Measurements from ENCODE around the gene SMC3. TPM values are rescaled to one million over a fixed set of nuclear protein-coding genes. Genes with fewer than 3 reads are reported as not detected.
A peak's percentile ranks its signal among the peaks of the same experiment; 100 is the strongest.
"Not testable (repeated sequence)": the region's sequence is repeated elsewhere in the genome, so short reads cannot be mapped to it uniquely, and the experiment has no call there.

Gene SMC3
- polyA plus RNA-seq, 4 donors: 19.2 to 82.4 (median 22.2) TPM

DNA sequence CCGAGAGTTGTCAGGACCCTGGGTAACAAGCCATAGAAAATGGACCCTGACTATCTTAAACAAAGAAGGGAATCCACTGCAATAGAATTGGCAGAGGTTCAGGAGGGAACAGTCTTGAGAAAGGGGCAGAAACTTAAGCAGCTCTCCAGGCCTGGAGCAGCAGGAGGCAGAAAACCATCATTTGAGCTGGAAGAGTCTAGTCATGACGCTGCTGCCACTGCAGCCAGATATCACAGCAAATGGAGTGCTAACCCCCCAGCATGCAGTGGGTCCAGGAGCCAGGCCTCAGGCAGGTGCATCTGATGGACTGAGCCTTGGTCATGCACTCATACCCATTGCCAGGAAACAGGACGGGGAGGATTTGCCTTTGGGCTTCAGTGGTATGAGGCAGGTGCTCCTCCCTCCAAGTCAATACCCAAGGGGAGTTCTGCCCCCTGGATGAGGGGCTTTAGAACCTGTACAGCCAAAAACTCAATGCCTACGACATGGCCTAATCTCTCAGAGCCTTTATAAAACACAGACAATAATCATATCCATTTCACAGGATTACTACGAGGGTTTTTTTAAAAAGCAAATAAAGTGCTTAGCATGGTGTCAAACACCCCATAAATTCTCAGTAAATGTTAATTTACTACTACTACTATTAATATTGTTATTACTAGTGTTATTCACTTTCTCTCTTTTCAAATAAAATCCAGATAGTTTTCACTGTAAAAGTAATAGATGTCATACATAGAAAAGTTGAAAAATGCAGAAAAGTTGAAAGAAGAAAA lies 39.1 kb upstream of the SMC3 start:
- peaks cover 6 to 22% (median 6%) of the 10 kb centered on the region in 3 donors for H3K4me1 ChIP-seq (ENCODE audit: control insufficient read depth in 3 of 3, insufficient read depth in 2 of 3, low read depth in 1 of 3, low read length in 2 of 3)
- H3K27ac ChIP-seq (ENCODE audit: low read depth in 1 of 3, low read length in 2 of 3): no peak overlapping the region
- FAIRE-seq (no peak), DNase-seq (no peak)
- no peaks in the 10 kb centered on the region for H3K9me3 ChIP-seq (ENCODE audit: control insufficient read depth in 2 of 2, insufficient read depth in 1 of 2, low read depth in 1 of 2, low read length in 1 of 2)
- WGBS, 3 donors: 76 to 82% (median 81%) methylated on average over 5 of the region's 5 CpGs
- peaks cover 0 to 6% (median 4%) of the 10 kb centered on the region in 3 donors for H3K27me3 ChIP-seq (ENCODE audit: control insufficient read depth in 3 of 3, insufficient read depth in 3 of 3, low read length in 3 of 3)
- no peak overlapping the region for H3K4me3 ChIP-seq (ENCODE audit: low read depth in 1 of 3, low read length in 3 of 3)
- no peaks in the 10 kb centered on the region for H3K36me3 ChIP-seq (ENCODE audit: control insufficient read depth in 3 of 3, insufficient read depth in 2 of 3, low read depth in 1 of 3, low read length in 3 of 3)

GRCh38 chr10:110528997-110529524 lies 38.4 kb upstream of the SMC3 start:
- 84 to 93% (median 90%) methylated on average over 8 of the region's 8 CpGs for WGBS, 3 donors
- FAIRE-seq; H3K4me3 ChIP-seq (ENCODE audit: low read depth in 1 of 3, low read length in 3 of 3); H3K27ac ChIP-seq (ENCODE audit: low read depth in 1 of 3, low read length in 2 of 3); DNase-seq; H3K27me3 ChIP-seq (ENCODE audit: control insufficient read depth in 3 of 3, insufficient read depth in 3 of 3, low read length in 3 of 3); H3K9me3 ChIP-seq (ENCODE audit: control insufficient read depth in 2 of 2, insufficient read depth in 1 of 2, low read depth in 1 of 2, low read length in 1 of 2); H3K36me3 ChIP-seq (ENCODE audit: control insufficient read depth in 3 of 3, insufficient read depth in 2 of 3, low read depth in 1 of 3, low read length in 3 of 3): not testable (repeated sequence)
- peaks cover 4 to 18% (median 6%) of the 10 kb centered on the region in 3 donors for H3K4me1 ChIP-seq (ENCODE audit: control insufficient read depth in 3 of 3, insufficient read depth in 2 of 3, low read depth in 1 of 3, low read length in 2 of 3)

DNA sequence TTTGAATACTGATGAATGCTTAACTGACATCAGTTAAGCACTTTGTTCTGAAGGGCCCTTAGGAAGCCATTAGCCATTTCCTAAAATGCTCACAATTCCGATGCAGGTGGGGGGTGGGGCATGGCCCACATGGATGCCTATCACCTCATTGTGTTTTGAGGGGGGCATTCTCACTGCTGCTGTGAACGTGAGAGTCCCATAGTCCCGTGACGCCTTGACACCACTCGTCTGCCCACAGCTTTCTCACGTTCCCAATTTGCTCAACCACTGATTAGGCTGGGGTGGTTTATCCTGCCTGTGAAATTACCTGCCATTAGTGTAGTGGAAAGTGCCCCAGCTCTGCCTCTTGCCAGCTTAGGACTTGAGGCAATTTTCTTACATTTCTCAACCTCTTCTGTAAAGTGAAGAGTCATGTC lies 37.9 kb upstream of the SMC3 start:
- no peaks in the 10 kb centered on the region for H3K9me3 ChIP-seq (ENCODE audit: control insufficient read depth in 2 of 2, insufficient read depth in 1 of 2, low read depth in 1 of 2, low read length in 1 of 2)
- no peak for FAIRE-seq
- H3K4me3 ChIP-seq (ENCODE audit: low read depth in 1 of 3, low read length in 3 of 3): no peak overlapping the region
- 57 to 68% (median 59%) methylated on average over 6 of the region's 6 CpGs for WGBS, 3 donors
- H3K4me1 ChIP-seq (ENCODE audit: control insufficient read depth in 3 of 3, insufficient read depth in 2 of 3, low read depth in 1 of 3, low read length in 2 of 3): peaks cover 4 to 18% (median 6%) of the 10 kb centered on the region in 3 donors
- DNase-seq: no peak
- H3K27ac ChIP-seq (ENCODE audit: low read depth in 1 of 3, low read length in 2 of 3): no peak overlapping the region
- H3K36me3 ChIP-seq (ENCODE audit: control insufficient read depth in 3 of 3, insufficient read depth in 2 of 3, low read depth in 1 of 3, low read length in 3 of 3): no peaks in the 10 kb centered on the region
- H3K27me3 ChIP-seq (ENCODE audit: control insufficient read depth in 3 of 3, insufficient read depth in 3 of 3, low read length in 3 of 3): peaks cover 0 to 6% (median 4%) of the 10 kb centered on the region in 3 donors

- Histone ChIP-seq H3K4me1 (ENCODE audit: control insufficient read depth in 3 of 3, insufficient read depth in 2 of 3, low read depth in 1 of 3, low read length in 2 of 3) (peaks cover 4 to 13% (median 5%) of the 10 kb centered on the region in 3 donors), H3K27ac (ENCODE audit: low read depth in 1 of 3, low read length in 2 of 3) (no peak overlapping the region), H3K9me3 (ENCODE audit: control insufficient read depth in 2 of 2, insufficient read depth in 1 of 2, low read depth in 1 of 2, low read length in 1 of 2) (no peaks in the 10 kb centered on the region), H3K36me3 (ENCODE audit: control insufficient read depth in 3 of 3, insufficient read depth in 2 of 3, low read depth in 1 of 3, low read length in 3 of 3) (no peaks in the 10 kb centered on the region), H3K4me3 (ENCODE audit: low read depth in 1 of 3, low read length in 3 of 3) (peak overlapping the region in 1 of 3 donors; percentile 0), H3K27me3 (ENCODE audit: control insufficient read depth in 3 of 3, insufficient read depth in 3 of 3, low read length in 3 of 3) (peaks cover 0 to 6% (median 4%) of the 10 kb centered on the region in 3 donors)
- 12 to 19% (median 15%) methylated on average over 35 of the region's 35 CpGs for WGBS, 3 donors
- FAIRE-seq: no peak
- DNase-seq: peak; percentile 33 to 71
Observed at GRCh38 chr10:110530131-110530831, 37.2 kb upstream of the SMC3 start.

GRCh38 chr10:110531687-110532086 lies 35.8 kb upstream of the SMC3 start:
- Histone ChIP-seq H3K36me3 (ENCODE audit: control insufficient read depth in 3 of 3, insufficient read depth in 2 of 3, low read depth in 1 of 3, low read length in 3 of 3) (no peaks in the 10 kb centered on the region), H3K4me3 (ENCODE audit: low read depth in 1 of 3, low read length in 3 of 3) (no peak overlapping the region), H3K27ac (ENCODE audit: low read depth in 1 of 3, low read length in 2 of 3) (no peak overlapping the region), H3K27me3 (ENCODE audit: control insufficient read depth in 3 of 3, insufficient read depth in 3 of 3, low read length in 3 of 3) (peaks cover 0 to 6% (median 4%) of the 10 kb centered on the region in 3 donors), H3K9me3 (ENCODE audit: control insufficient read depth in 2 of 2, insufficient read depth in 1 of 2, low read depth in 1 of 2, low read length in 1 of 2) (no peaks in the 10 kb centered on the region), H3K4me1 (ENCODE audit: control insufficient read depth in 3 of 3, insufficient read depth in 2 of 3, low read depth in 1 of 3, low read length in 2 of 3) (peaks cover 2 to 6% (median 4%) of the 10 kb centered on the region in 3 donors)
- 83 to 91% (median 85%) methylated on average over 2 of the region's 2 CpGs for WGBS, 3 donors
- DNase-seq (no peak), FAIRE-seq (no peak)

- not testable (repeated sequence) for H3K9me3 ChIP-seq (ENCODE audit: control insufficient read depth in 2 of 2, insufficient read depth in 1 of 2, low read depth in 1 of 2, low read length in 1 of 2); H3K4me3 ChIP-seq (ENCODE audit: low read depth in 1 of 3, low read length in 3 of 3); DNase-seq; H3K27ac ChIP-seq (ENCODE audit: low read depth in 1 of 3, low read length in 2 of 3); H3K4me1 ChIP-seq (ENCODE audit: control insufficient read depth in 3 of 3, insufficient read depth in 2 of 3, low read depth in 1 of 3, low read length in 2 of 3); FAIRE-seq; H3K27me3 ChIP-seq (ENCODE audit: control insufficient read depth in 3 of 3, insufficient read depth in 3 of 3, low read length in 3 of 3); H3K36me3 ChIP-seq (ENCODE audit: control insufficient read depth in 3 of 3, insufficient read depth in 2 of 3, low read depth in 1 of 3, low read length in 3 of 3)
- WGBS, 3 donors: 80 to 88% (median 88%) methylated on average over 4 of the region's 4 CpGs
Observed at GRCh38 chr10:110532628-110533027, 34.9 kb upstream of the SMC3 start.

DNA sequence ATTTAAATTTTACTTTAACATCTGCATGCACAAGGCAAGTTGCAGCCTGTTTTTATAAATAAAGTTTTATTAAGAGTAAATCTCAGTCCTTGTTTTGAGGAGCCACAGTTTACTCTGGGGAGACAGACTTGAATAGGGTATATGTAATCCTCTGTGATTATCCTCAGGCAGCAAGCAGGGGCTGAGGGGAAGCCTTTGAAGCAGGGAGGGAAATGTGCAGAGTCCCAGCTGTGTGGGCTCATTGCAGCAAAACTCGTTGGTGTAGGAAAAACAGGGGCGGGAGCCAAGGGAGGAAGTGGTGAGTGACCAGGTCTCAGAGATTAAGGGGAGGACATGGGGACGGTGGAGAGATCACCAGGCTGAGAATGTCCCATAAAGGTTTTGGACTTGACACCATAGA lies 34.3 kb upstream of the SMC3 start:
- Histone ChIP-seq H3K36me3 (ENCODE audit: control insufficient read depth in 3 of 3, insufficient read depth in 2 of 3, low read depth in 1 of 3, low read length in 3 of 3) (no peaks in the 10 kb centered on the region), H3K9me3 (ENCODE audit: control insufficient read depth in 2 of 2, insufficient read depth in 1 of 2, low read depth in 1 of 2, low read length in 1 of 2) (no peaks in the 10 kb centered on the region), H3K4me3 (ENCODE audit: low read depth in 1 of 3, low read length in 3 of 3) (no peak overlapping the region), H3K27me3 (ENCODE audit: control insufficient read depth in 3 of 3, insufficient read depth in 3 of 3, low read length in 3 of 3) (peaks cover 0 to 6% (median 4%) of the 10 kb centered on the region in 3 donors), H3K27ac (ENCODE audit: low read depth in 1 of 3, low read length in 2 of 3) (no peak overlapping the region), H3K4me1 (ENCODE audit: control insufficient read depth in 3 of 3, insufficient read depth in 2 of 3, low read depth in 1 of 3, low read length in 2 of 3) (peaks cover 0 to 4% (median 4%) of the 10 kb centered on the region in 3 donors)
- no peak for FAIRE-seq
- no peak for DNase-seq
- 42 to 64% (median 49%) methylated on average over 3 of the region's 3 CpGs for WGBS, 3 donors

- no peak overlapping the region for H3K4me3 ChIP-seq (ENCODE audit: low read depth in 1 of 3, low read length in 3 of 3)
- WGBS, 3 donors: 70 to 82% (median 80%) methylated on average over 2 of the region's 2 CpGs
- H3K27me3 ChIP-seq (ENCODE audit: control insufficient read depth in 3 of 3, insufficient read depth in 3 of 3, low read length in 3 of 3): peaks cover 0 to 6% (median 4%) of the 10 kb centered on the region in 3 donors
- no peak overlapping the region for H3K27ac ChIP-seq (ENCODE audit: low read depth in 1 of 3, low read length in 2 of 3)
- no peak for DNase-seq
- FAIRE-seq: no peak
- no peaks in the 10 kb centered on the region for H3K9me3 ChIP-seq (ENCODE audit: control insufficient read depth in 2 of 2, insufficient read depth in 1 of 2, low read depth in 1 of 2, low read length in 1 of 2)
- H3K4me1 ChIP-seq (ENCODE audit: control insufficient read depth in 3 of 3, insufficient read depth in 2 of 3, low read depth in 1 of 3, low read length in 2 of 3): peaks cover 0 to 4% (median 0%) of the 10 kb centered on the region in 3 donors
- no peaks in the 10 kb centered on the region for H3K36me3 ChIP-seq (ENCODE audit: control insufficient read depth in 3 of 3, insufficient read depth in 2 of 3, low read depth in 1 of 3, low read length in 3 of 3)
Observed at GRCh38 chr10:110534571-110534970, 32.9 kb upstream of the SMC3 start.

All from small intestine (tissue), 7 donors.